HepG2 (cell line): ENCODE results near the gene HIVEP2. TPM values are rescaled to one million over a fixed set of nuclear protein-coding genes. Genes with fewer than 3 reads are reported as not detected.

Source experiments
- FOXA1 ChIP-seq, 2 experiments: fragments of 450-650 bp in 1 of 2; sonication (generic) in 1 of 2; formaldehyde crosslinking in 1 of 2; IDR thresholded peaks; 2 replicates each; pipeline versions ENCODE4 v1.4.0 to v1.6.1; 2016 to 2020; ENCODE audit warnings: missing genetic modification reagents in 1 of 2
- FOXK2 ChIP-seq: fragments of 450-650 bp; IDR thresholded peaks from 2 replicates; pipeline ENCODE4 v1.6.1; 2016
- KDM4B ChIP-seq: sonication (generic); formaldehyde crosslinking; IDR thresholded peaks from 2 replicates; pipeline ENCODE4 v1.4.0; 2020; ENCODE audit warnings: missing genetic modification reagents
- LRRFIP1 ChIP-seq: sonication (generic); formaldehyde crosslinking; conservative IDR thresholded peaks from 2 replicates; pipeline ENCODE4 v1.4.0; 2020; ENCODE audit warnings: missing genetic modification reagents
- MAZ ChIP-seq, 2 experiments: sonication (generic) in 1 of 2; formaldehyde crosslinking in 1 of 2; IDR thresholded peaks; 2 replicates each; pipeline versions ENCODE4 v1.5.0 to v1.6.1; 2012 to 2020; ENCODE audit warnings: low read depth in 2 of 2, mild to moderate bottlenecking in 2 of 2, borderline replicate concordance in 1 of 2, improper control_type of control experiment in 1 of 2, low read length in 1 of 2, missing genetic modification reagents in 1 of 2, moderate library complexity in 1 of 2
- SNAI1 ChIP-seq: sonication (generic); formaldehyde crosslinking; IDR thresholded peaks from 2 replicates; pipeline ENCODE4 v1.5.0; 2020; ENCODE audit warnings: mild to moderate bottlenecking, missing genetic modification reagents, borderline replicate concordance
- TOPORS ChIP-seq: sonication (generic); formaldehyde crosslinking; IDR thresholded peaks from 2 replicates; pipeline ENCODE4 v1.8.0; 2023; ENCODE audit warnings: mild to moderate bottlenecking, missing genetic modification reagents
- ZMYM4 ChIP-seq: sonication (generic); formaldehyde crosslinking; IDR thresholded peaks from 2 replicates; pipeline ENCODE4 v1.8.1; 2023; ENCODE audit warnings: mild to moderate bottlenecking, missing genetic modification reagents
- ZNF251 ChIP-seq: sonication (generic); formaldehyde crosslinking; IDR thresholded peaks from 2 replicates; pipeline ENCODE4 v1.9.0; 2021; ENCODE audit warnings: mild to moderate bottlenecking, missing genetic modification reagents
- ZNF367 ChIP-seq: sonication (generic); formaldehyde crosslinking; IDR thresholded peaks from 2 replicates; pipeline ENCODE4 v1.4.0; 2020; ENCODE audit warnings: missing genetic modification reagents, borderline replicate concordance
- ZNF543 ChIP-seq: sonication (generic); formaldehyde crosslinking; IDR thresholded peaks from 2 replicates; pipeline ENCODE4 v1.4.0; 2020; ENCODE audit warnings: mild to moderate bottlenecking, missing genetic modification reagents
- ZNF564 ChIP-seq: sonication (generic); formaldehyde crosslinking; IDR thresholded peaks from 2 replicates; pipeline ENCODE4 v1.8.1; 2023; ENCODE audit warnings: mild to moderate bottlenecking, missing genetic modification reagents
- ZNF761 ChIP-seq: sonication (generic); formaldehyde crosslinking; conservative IDR thresholded peaks from 2 replicates; pipeline ENCODE4 v1.4.0; 2020; ENCODE audit warnings: mild to moderate bottlenecking, missing genetic modification reagents
- ZNF773 ChIP-seq: sonication (generic); formaldehyde crosslinking; IDR thresholded peaks from 2 replicates; pipeline ENCODE4 v1.4.0; 2020; ENCODE audit warnings: missing genetic modification reagents, borderline replicate concordance
- ZSCAN25 ChIP-seq: sonication (generic); formaldehyde crosslinking; IDR thresholded peaks from 2 replicates; pipeline ENCODE4 v1.8.0; 2022; ENCODE audit warnings: mild to moderate bottlenecking, missing genetic modification reagents
- ZSCAN9 ChIP-seq: IDR thresholded peaks from 2 replicates; pipeline ENCODE4 v1.6.1; 2016; ENCODE audit warnings: borderline replicate concordance
- polyA plus RNA-seq, 8 experiments: library from polyadenylated mRNA; depleted of rRNA in 3 of 8; stranded (reverse) in 7 of 8; unstranded in 1 of 8; fragments of >200 nt; fragmentation: Illumina TruSeq in 4 of 8; extraction: Trizol in 4 of 8; gene quantifications; 2 replicates each; pipeline versions ENCODE4 v1.2.1 to v1.2.3, GENCODE V29; 2011 to 2016; ENCODE audit warnings: low read depth in 4 of 8, missing spikeins in 1 of 8, mixed read lengths in 1 of 8; ENCODE audit not compliant: insufficient read depth in 1 of 8
- total RNA-seq, 5 experiments: library from RNA; depleted of rRNA; stranded (reverse); fragments of >200 nt; fragmentation: Illumina TruSeq; extraction: Trizol; gene quantifications; 2 replicates each; pipeline ENCODE4 v1.2.3, GENCODE V29; 2016; ENCODE audit warnings: low read depth in 1 of 5
- TF ChIP-seq, protein P1 (sequence below): sonication (generic); formaldehyde crosslinking; IDR thresholded peaks from 2 replicates; pipeline ENCODE4 v1.5.1; 2020; ENCODE audit warnings: missing genetic modification reagents, mild to moderate bottlenecking, borderline replicate concordance
- TF ChIP-seq, protein P2 (sequence below): sonication (generic); formaldehyde crosslinking; IDR thresholded peaks from 2 replicates; pipeline ENCODE4 v1.5.1; 2020; ENCODE audit warnings: missing genetic modification reagents, mild to moderate bottlenecking, borderline replicate concordance
- TF ChIP-seq, protein P3 (sequence below): sonication (generic); formaldehyde crosslinking; IDR thresholded peaks from 2 replicates; pipeline ENCODE4 v1.4.0; 2020; ENCODE audit warnings: missing genetic modification reagents, low read depth, mild to moderate bottlenecking, borderline replicate concordance

HIVEP2 gene
- total and polyA plus RNA-seq, 2 of the 13 experiments (the other 11 are each of a cell fraction or from before 2014, with no cell fraction given), result 3.4 to 12.9 TPM

- TF ChIP-seq LRRFIP1 (CRISPR knock-in tag) (no peak), KDM4B (0 out of 2 replicates have a peak, but pooled peaks have one; percentile 59), ZNF543 (CRISPR knock-in tag) (peak; percentile 69; the same call in 1 of the 2 replicates), FOXK2 (no peak), ZSCAN9 (peak; percentile 92), ZNF251 (no peak), ZMYM4 (peak; percentile 97), FOXA1 (IDR thresholded peaks at IDR 0.05) (no peak), FOXA1 (CRISPR knock-in tag; IDR thresholded peaks at IDR 0.05) (peak; percentile 78), ZNF761 (CRISPR knock-in tag) (0 out of 2 replicates have a peak, but pooled peaks have one; percentile 25), SNAI1 (CRISPR knock-in tag) (no peak), MAZ (IDR thresholded peaks at IDR 0.05; ENCODE audit: borderline replicate concordance, low read depth, low read length) (no peak), MAZ (CRISPR knock-in tag; IDR thresholded peaks at IDR 0.05; ENCODE audit: low read depth) (no peak), ZNF367 (CRISPR knock-in tag) (no peak), ZNF773 (no peak), ZNF564 (CRISPR knock-in tag) (0 out of 2 replicates have a peak, but pooled peaks have one; percentile 4), TOPORS (0 out of 2 replicates have a peak, but pooled peaks have one; percentile 36), ZSCAN25 (CRISPR knock-in tag) (no peak)
- TF ChIP-seq, protein P1, sequence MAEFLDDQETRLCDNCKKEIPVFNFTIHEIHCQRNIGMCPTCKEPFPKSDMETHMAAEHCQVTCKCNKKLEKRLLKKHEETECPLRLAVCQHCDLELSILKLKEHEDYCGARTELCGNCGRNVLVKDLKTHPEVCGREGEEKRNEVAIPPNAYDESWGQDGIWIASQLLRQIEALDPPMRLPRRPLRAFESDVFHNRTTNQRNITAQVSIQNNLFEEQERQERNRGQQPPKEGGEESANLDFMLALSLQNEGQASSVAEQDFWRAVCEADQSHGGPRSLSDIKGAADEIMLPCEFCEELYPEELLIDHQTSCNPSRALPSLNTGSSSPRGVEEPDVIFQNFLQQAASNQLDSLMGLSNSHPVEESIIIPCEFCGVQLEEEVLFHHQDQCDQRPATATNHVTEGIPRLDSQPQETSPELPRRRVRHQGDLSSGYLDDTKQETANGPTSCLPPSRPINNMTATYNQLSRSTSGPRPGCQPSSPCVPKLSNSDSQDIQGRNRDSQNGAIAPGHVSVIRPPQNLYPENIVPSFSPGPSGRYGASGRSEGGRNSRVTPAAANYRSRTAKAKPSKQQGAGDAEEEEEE (CRISPR knock-in tag), result no peak
- TF ChIP-seq, protein P2, sequence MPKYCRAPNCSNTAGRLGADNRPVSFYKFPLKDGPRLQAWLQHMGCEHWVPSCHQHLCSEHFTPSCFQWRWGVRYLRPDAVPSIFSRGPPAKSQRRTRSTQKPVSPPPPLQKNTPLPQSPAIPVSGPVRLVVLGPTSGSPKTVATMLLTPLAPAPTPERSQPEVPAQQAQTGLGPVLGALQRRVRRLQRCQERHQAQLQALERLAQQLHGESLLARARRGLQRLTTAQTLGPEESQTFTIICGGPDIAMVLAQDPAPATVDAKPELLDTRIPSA (CRISPR knock-in tag), result no peak
- TF ChIP-seq, protein P3, sequence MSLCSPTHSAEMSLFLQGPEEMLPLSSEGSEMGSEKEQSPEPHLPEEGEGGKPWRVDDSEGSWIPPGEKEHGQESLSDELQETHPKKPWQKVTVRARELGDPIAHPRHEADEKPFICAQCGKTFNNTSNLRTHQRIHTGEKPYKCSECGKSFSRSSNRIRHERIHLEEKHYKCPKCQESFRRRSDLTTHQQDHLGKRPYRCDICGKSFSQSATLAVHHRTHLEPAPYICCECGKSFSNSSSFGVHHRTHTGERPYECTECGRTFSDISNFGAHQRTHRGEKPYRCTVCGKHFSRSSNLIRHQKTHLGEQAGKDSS (CRISPR knock-in tag), result no peak
These were observed 76.8 kb downstream of the HIVEP2 start (continued) for GRCh38 chr6:142867988-142868812.
